IMR-90 (cell line): ENCODE measurements around the gene CXCR2.

Experiments used
- BHLHE40 ChIP-seq: fragments of 150-350 bp; IDR thresholded peaks from 2 replicates; pipeline ENCODE4 v1.6.1; 2016; ENCODE audit warnings: mild to moderate bottlenecking, low read depth, low read length
- CHD1 ChIP-seq: IDR thresholded peaks from 2 replicates; pipeline ENCODE4 v1.6.1; 2012; ENCODE audit warnings: low read depth, low read length, improper control_type of control experiment
- CTCF ChIP-seq: conservative IDR thresholded peaks from 2 replicates; pipeline ENCODE4 v1.5.1; 2012; ENCODE audit warnings: mild to moderate bottlenecking, low read depth, low read length, improper control_type of control experiment
- FOS ChIP-seq: fragments of 150-350 bp; IDR thresholded peaks from 2 replicates; pipeline ENCODE4 v1.6.1; 2016; ENCODE audit warnings: low read depth, low read length
- MAFK ChIP-seq: IDR thresholded peaks from 2 replicates; pipeline ENCODE4 v1.6.1; 2012; ENCODE audit warnings: low read depth, low read length, improper control_type of control experiment
- MAZ ChIP-seq: IDR thresholded peaks from 2 replicates; pipeline ENCODE4 v1.6.1; 2012; ENCODE audit warnings: low read depth, mild to moderate bottlenecking, low read length, improper control_type of control experiment, moderate library complexity, borderline replicate concordance
- MXI1 ChIP-seq: IDR thresholded peaks from 2 replicates; pipeline ENCODE4 v1.6.1; 2012; ENCODE audit warnings: low read depth, mild to moderate bottlenecking, low read length, moderate library complexity, borderline replicate concordance
- NFE2L2 ChIP-seq: fragments of 150-350 bp; IDR thresholded peaks from 2 replicates; pipeline ENCODE4 v1.6.1; 2016; ENCODE audit warnings: low read depth, mild to moderate bottlenecking, low read length
- POLR2A ChIP-seq: IDR thresholded peaks from 2 replicates; pipeline ENCODE4 v1.6.1; 2012; ENCODE audit warnings: mild to moderate bottlenecking, low read depth, low read length
- RAD21 ChIP-seq: IDR thresholded peaks from 2 replicates; pipeline ENCODE4 v1.6.1; 2012; ENCODE audit warnings: low read length, improper control_type of control experiment
- RFX5 ChIP-seq: IDR thresholded peaks from 2 replicates; pipeline ENCODE4 v1.8.0; 2012; ENCODE audit warnings: low read depth, mild to moderate bottlenecking, low read length, moderate library complexity
- SMC3 ChIP-seq: fragments of 150-350 bp; IDR thresholded peaks from 2 replicates; pipeline ENCODE4 v1.6.1; 2016; ENCODE audit warnings: low read depth, mild to moderate bottlenecking, antibody characterized with exemption, low read length, moderate library complexity

- no peak for TF ChIP-seq POLR2A
- TF ChIP-seq CTCF, result no peak
- no peak for TF ChIP-seq MAZ
- no peak for TF ChIP-seq NFE2L2
- no peak for TF ChIP-seq FOS
- TF ChIP-seq CHD1, result no peak
- TF ChIP-seq BHLHE40, result no peak
- TF ChIP-seq RFX5, result no peak
- no peak for TF ChIP-seq MAFK
- TF ChIP-seq MXI1, result no peak
- no peak for TF ChIP-seq SMC3
- TF ChIP-seq RAD21, result no peak
These were observed 733 bp upstream of the CXCR2 start for GRCh38 chr2:218125095-218125494.
